Measurements from ENCODE around the gene TNFRSF25. TPM values are rescaled to one million over a fixed set of nuclear protein-coding genes. Genes with fewer than 3 reads are reported as not detected.

Gene TNFRSF25
- total and polyA plus RNA-seq, 2 experiments from 2014 or later, result 13.6 to 25.3 TPM

DNA sequence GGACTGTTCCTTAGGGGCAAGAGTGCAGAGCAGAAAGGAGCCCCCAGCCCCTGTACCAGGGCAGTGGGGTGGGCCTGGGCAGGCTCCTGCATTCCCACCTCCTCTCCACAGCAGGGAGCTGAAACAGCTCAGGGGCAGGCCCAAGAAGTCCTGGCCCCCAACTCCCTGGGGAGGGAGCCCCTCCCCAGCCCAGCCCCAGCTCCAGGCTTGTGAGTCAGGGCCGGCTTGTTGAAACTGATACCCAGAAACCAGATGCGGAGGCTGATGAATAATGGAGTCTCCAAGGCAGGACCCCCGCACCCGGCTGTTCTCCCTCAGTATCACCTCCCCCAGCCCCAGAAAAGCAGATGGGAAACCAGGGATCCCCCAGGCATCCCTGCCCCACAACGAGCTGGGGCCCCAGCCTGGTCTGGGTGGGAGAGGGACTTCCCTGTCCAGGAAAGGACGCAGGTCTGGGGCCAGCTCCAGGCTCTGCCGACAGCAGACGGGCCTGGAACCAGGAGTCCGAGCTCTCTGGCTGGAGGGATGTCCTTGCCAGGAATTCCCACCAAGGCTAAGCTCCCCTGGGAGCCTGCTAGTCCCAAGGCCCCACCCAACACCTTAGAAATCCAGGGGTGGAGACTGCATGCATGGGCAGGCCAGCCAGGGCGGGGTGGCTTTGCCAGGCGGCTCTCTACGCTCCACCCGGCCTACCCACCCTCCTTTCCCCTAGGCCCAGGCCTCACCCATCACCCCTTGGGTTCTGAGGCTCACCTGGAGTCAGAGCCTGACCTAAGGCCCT is 22.8 kb upstream of the TNFRSF25 start:
- H3K27ac Mint-ChIP-seq, result no peak overlapping the region
- H3K4me1 Mint-ChIP-seq, result peaks cover 37% of the 10 kb centered on the region
- no peak for TF ChIP-seq POLR2AphosphoS5 (IDR thresholded peaks at IDR 0.05; ENCODE audit: low read depth)
- no peak for TF ChIP-seq EZH2phosphoT487 (IDR thresholded peaks at IDR 0.05; ENCODE audit: unreplicated experiment)
- no peak for TF ChIP-seq REST (IDR thresholded peaks at IDR 0.05; ENCODE audit: unreplicated experiment)
- no peaks in the 10 kb centered on the region for H3K36me3 Mint-ChIP-seq (ENCODE audit: low read depth)
- Histone ChIP-seq H4K20me1 (replicated peaks; ENCODE audit: insufficient read depth) (no peaks in the 10 kb centered on the region; the same call in 1 of the 2 replicates), H3K27ac (ENCODE audit: low read depth) (no peak overlapping the region), H3K4me3 (no peak overlapping the region), H3K4me2 (no peak overlapping the region), H3K4me1 (ENCODE audit: insufficient read depth) (peaks cover 16% of the 10 kb centered on the region), H3K27me3 (ENCODE audit: insufficient read depth) (peaks cover 6% of the 10 kb centered on the region; the same call in 1 of the 2 replicates), H3K36me3 (ENCODE audit: insufficient read depth) (no peaks in the 10 kb centered on the region), H3K9me2 (ENCODE audit: insufficient read depth) (no peaks in the 10 kb centered on the region), H3K79me2 (replicated peaks; ENCODE audit: insufficient read depth) (no peaks in the 10 kb centered on the region), H2AFZ (no peak overlapping the region), H3F3A (replicated peaks; ENCODE audit: low read depth) (peaks cover 15% of the 10 kb centered on the region)
- DNase-seq (ENCODE audit: low spot score) (no peak), ATAC-seq (no peak)
- H3K4me3 Mint-ChIP-seq, result no peak overlapping the region
- no peaks in the 10 kb centered on the region for H3K9me3 Mint-ChIP-seq
- H3K27me3 Mint-ChIP-seq (ENCODE audit: insufficient read depth, low read depth, poor library complexity), result peaks cover 23% of the 10 kb centered on the region

GRCh38 chr1:6487804-6488484 is 22.0 kb upstream of the TNFRSF25 start:
- no peaks in the 10 kb centered on the region for H3K9me3 Mint-ChIP-seq
- H3K4me1 Mint-ChIP-seq, result peaks cover 37% of the 10 kb centered on the region
- peaks cover 16% of the 10 kb centered on the region for H3K4me1 ChIP-seq (ENCODE audit: insufficient read depth)
- peaks cover 20% of the 10 kb centered on the region for H3K27me3 Mint-ChIP-seq (ENCODE audit: insufficient read depth, low read depth, poor library complexity)
- H3K79me2 ChIP-seq (replicated peaks; ENCODE audit: insufficient read depth), result no peaks in the 10 kb centered on the region
- H3K4me3 Mint-ChIP-seq, result no peak overlapping the region; the same call in 2 of the 3 replicates
- no peaks in the 10 kb centered on the region for H3K36me3 Mint-ChIP-seq (ENCODE audit: low read depth)
- ATAC-seq, result no peak
- peaks cover 15% of the 10 kb centered on the region for H3F3A ChIP-seq (replicated peaks; ENCODE audit: low read depth)
- H2AFZ ChIP-seq, result no peak overlapping the region
- no peak overlapping the region for H3K4me3 ChIP-seq
- no peaks in the 10 kb centered on the region for H3K36me3 ChIP-seq (ENCODE audit: insufficient read depth)
- peaks cover 6% of the 10 kb centered on the region; the same call in 1 of the 2 replicates for H3K27me3 ChIP-seq (ENCODE audit: insufficient read depth)
- no peaks in the 10 kb centered on the region for H3K9me2 ChIP-seq (ENCODE audit: insufficient read depth)
- H3K27ac Mint-ChIP-seq, result no peak overlapping the region
- H4K20me1 ChIP-seq (replicated peaks; ENCODE audit: insufficient read depth), result no peaks in the 10 kb centered on the region; the same call in 1 of the 2 replicates
- no peak overlapping the region for H3K27ac ChIP-seq (ENCODE audit: low read depth)
- H3K4me2 ChIP-seq, result no peak overlapping the region
- no peak for DNase-seq (ENCODE audit: low spot score)
- TF ChIP-seq EZH2phosphoT487 (IDR thresholded peaks at IDR 0.05; ENCODE audit: unreplicated experiment) (no peak), REST (IDR thresholded peaks at IDR 0.05; ENCODE audit: unreplicated experiment) (no peak), ZNF114 (CRISPR knock-in tag; IDR thresholded peaks at IDR 0.05) (no peak), STAT1 (IDR thresholded peaks at IDR 0.05; ENCODE audit: unreplicated experiment) (no peak)
- TF ChIP-seq, protein P1, sequence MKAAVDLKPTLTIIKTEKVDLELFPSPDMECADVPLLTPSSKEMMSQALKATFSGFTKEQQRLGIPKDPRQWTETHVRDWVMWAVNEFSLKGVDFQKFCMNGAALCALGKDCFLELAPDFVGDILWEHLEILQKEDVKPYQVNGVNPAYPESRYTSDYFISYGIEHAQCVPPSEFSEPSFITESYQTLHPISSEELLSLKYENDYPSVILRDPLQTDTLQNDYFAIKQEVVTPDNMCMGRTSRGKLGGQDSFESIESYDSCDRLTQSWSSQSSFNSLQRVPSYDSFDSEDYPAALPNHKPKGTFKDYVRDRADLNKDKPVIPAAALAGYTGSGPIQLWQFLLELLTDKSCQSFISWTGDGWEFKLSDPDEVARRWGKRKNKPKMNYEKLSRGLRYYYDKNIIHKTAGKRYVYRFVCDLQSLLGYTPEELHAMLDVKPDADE (IDR thresholded peaks at IDR 0.05), result no peak

Data from GM23338 (cell line).